OCI-LY1 (cell line): ENCODE results near the gene TLE6.

ENCODE experiments used
- CTCF ChIP-seq: fragments of 200-600 bp; sonication (generic), shearing (Covaris generic); IDR thresholded peaks from 2 replicates; pipeline ENCODE4 v1.5.1; 2017; ENCODE audit warnings: mild to moderate bottlenecking, antibody characterized with exemption, low read length, moderate library complexity, mixed read lengths
- EZH2 ChIP-seq: fragments of 200-600 bp; sonication (generic), shearing (Covaris generic); IDR thresholded peaks from 2 replicates; pipeline ENCODE4 v1.8.0; 2017; ENCODE audit warnings: borderline replicate concordance, mixed run types, mild to moderate bottlenecking, antibody characterized with exemption, low read length, moderate library complexity, mixed read lengths

- TF ChIP-seq EZH2 = no peak
- TF ChIP-seq CTCF = no peak
Observed at GRCh38 chr19:3017923-3018322, 40.6 kb downstream of the TLE6 start.
